IPS-15b (cell line): ENCODE measurements around the gene GAPT.

Source experiments
- H3K27me3 ChIP-seq: one replicate; pipeline ENCODE4 v1.6.1; 2013; ENCODE audit warnings: low read length; ENCODE audit not compliant: control insufficient read depth, insufficient read depth
- H3K36me3 ChIP-seq: one replicate; pipeline ENCODE4 v1.6.1; 2013; ENCODE audit warnings: low read length; ENCODE audit not compliant: control insufficient read depth, insufficient read depth
- H3K4me1 ChIP-seq: one replicate; pipeline ENCODE4 v1.6.1; 2013; ENCODE audit warnings: mild to moderate bottlenecking, low read length; ENCODE audit not compliant: control insufficient read depth, insufficient read depth
- H3K4me3 ChIP-seq: one replicate; pipeline ENCODE4 v1.5.1; 2013; ENCODE audit warnings: low read depth, low read length
- H3K9ac ChIP-seq: one replicate; pipeline ENCODE4 v1.6.1; 2013; ENCODE audit warnings: low read depth, mild to moderate bottlenecking, low read length
- H3K9me3 ChIP-seq: one replicate; pipeline ENCODE4 v1.6.1; 2013; ENCODE audit warnings: mild to moderate bottlenecking, low read length; ENCODE audit not compliant: control insufficient read depth, insufficient read depth

The GAPT gene

DNA sequence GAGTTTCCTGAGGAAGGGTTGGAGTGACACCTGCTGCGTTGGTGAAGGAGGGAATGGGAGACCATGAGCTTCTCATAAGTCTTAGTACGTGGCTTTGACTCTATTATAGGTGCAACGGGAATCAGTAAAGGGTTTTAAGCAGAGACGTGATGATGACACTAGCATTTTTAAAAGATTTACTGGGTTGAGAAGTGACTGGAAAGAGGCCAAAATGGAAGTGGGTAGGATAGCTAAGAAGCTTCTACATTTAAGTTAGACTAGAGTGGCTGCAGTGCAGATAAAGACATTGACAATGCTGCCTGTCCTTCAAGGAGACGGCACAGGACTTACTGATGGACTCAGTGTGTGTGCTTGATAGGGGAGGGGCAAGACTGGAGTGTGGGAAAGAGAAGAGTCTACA lies 6.2 kb downstream of the GAPT start:
- peaks cover 2% of the 10 kb centered on the region for H3K4me1 ChIP-seq
- H3K27me3 ChIP-seq: no peaks in the 10 kb centered on the region
- no peak overlapping the region for H3K9ac ChIP-seq
- H3K36me3 ChIP-seq: no peaks in the 10 kb centered on the region
- H3K4me3 ChIP-seq: no peak overlapping the region
- H3K9me3 ChIP-seq: no peaks in the 10 kb centered on the region

GRCh38 chr5:58497921-58498320 lies 6.7 kb downstream of the GAPT start:
- Histone ChIP-seq H3K4me1 (peaks cover 2% of the 10 kb centered on the region), H3K9me3 (no peaks in the 10 kb centered on the region), H3K9ac (no peak overlapping the region), H3K36me3 (no peaks in the 10 kb centered on the region), H3K4me3 (no peak overlapping the region), H3K27me3 (no peaks in the 10 kb centered on the region)

DNA sequence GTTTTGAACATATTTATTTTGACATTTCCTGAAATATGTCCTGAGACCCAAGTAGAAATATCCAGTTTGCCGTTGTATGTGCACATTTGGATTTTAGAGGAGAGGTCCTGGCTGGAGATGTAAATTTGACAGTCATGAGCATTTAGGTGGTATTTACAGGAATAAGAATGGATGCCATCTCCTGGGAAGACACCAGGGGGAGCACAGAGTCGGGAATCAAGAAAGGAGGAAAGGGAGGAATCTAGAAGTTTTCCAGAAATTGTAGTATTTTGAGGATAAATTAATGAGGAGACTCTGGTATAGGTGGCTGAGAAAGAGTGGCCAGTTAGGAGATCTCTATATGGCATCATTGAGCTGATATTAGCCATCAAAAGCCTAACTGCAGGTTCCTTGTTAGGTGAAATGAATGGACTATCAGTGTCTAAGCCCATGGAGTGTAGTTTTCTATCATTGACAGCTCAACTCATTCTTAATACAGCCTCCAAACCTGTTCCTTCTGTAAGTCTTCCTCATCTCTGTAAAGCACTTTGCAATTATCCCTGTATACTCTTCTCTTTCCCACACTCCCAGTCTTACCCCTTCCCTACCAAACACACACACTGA lies 7.2 kb downstream of the GAPT start:
- H3K9ac ChIP-seq: no peak overlapping the region
- H3K36me3 ChIP-seq: no peaks in the 10 kb centered on the region
- no peak overlapping the region for H3K4me3 ChIP-seq
- H3K4me1 ChIP-seq: peaks cover 2% of the 10 kb centered on the region
- H3K27me3 ChIP-seq: no peaks in the 10 kb centered on the region
- H3K9me3 ChIP-seq: no peaks in the 10 kb centered on the region

- H3K4me1 ChIP-seq: peaks cover 2% of the 10 kb centered on the region
- no peaks in the 10 kb centered on the region for H3K27me3 ChIP-seq
- no peaks in the 10 kb centered on the region for H3K9me3 ChIP-seq
- H3K4me3 ChIP-seq: no peak overlapping the region
- no peaks in the 10 kb centered on the region for H3K36me3 ChIP-seq
- no peak overlapping the region for H3K9ac ChIP-seq
These were observed 8.0 kb downstream of the GAPT start for GRCh38 chr5:58499231-58499630.

GRCh38 chr5:58499941-58500340 lies 8.7 kb downstream of the GAPT start:
- H3K4me1 ChIP-seq: peaks cover 2% of the 10 kb centered on the region
- H3K9ac ChIP-seq: no peak overlapping the region

DNA sequence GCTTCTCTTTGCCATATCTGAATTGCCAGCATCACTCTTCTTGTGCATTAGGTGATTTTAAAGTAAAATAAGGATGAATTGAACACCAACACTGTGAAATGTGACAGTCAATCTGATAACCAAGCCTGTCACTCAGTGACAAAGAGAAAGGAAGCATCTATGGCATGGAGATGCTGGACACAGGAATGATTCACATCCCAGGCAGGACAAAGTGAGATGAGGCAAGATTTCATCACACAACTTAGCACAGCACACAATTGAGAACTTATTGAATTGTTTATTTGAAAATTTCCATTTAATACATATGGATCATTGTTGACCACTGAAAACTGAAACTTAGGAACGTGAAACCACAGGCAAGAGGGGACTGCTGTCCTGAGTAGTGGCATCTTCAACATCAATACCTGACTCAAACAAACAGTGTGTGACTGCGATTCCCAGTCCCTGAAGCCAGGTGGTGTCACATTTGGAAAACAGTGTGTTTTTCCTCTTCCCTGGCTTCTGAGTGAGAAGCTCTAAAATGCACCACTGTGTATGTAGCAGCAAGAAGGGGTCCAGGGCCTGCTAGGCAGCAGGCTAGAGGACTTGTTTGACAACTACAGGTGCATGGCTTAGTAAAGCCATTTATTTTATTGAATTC lies 10.7 kb downstream of the GAPT start:
- Histone ChIP-seq H3K27me3 (no peaks in the 10 kb centered on the region), H3K9me3 (no peaks in the 10 kb centered on the region), H3K4me3 (no peak overlapping the region), H3K4me1 (peaks cover 2% of the 10 kb centered on the region), H3K9ac (no peak overlapping the region), H3K36me3 (no peaks in the 10 kb centered on the region)

More at GRCh38 chr5:58499941-58500340, 8.7 kb downstream of the GAPT start:
- Histone ChIP-seq H3K27me3 (no peaks in the 10 kb centered on the region), H3K9me3 (no peaks in the 10 kb centered on the region), H3K4me3 (no peak overlapping the region), H3K36me3 (no peaks in the 10 kb centered on the region)

GRCh38 chr5:58503390-58504046 lies 12.3 kb downstream of the GAPT start:
- Histone ChIP-seq H3K4me1 (peaks cover 2% of the 10 kb centered on the region), H3K4me3 (no peak overlapping the region), H3K9me3 (no peaks in the 10 kb centered on the region), H3K27me3 (no peaks in the 10 kb centered on the region), H3K9ac (no peak overlapping the region), H3K36me3 (no peaks in the 10 kb centered on the region)

- Histone ChIP-seq H3K4me3 (no peak overlapping the region), H3K9me3 (no peaks in the 10 kb centered on the region), H3K36me3 (no peaks in the 10 kb centered on the region), H3K4me1 (no peaks in the 10 kb centered on the region), H3K27me3 (no peaks in the 10 kb centered on the region), H3K9ac (no peak overlapping the region)
These were observed 13.5 kb downstream of the GAPT start for GRCh38 chr5:58504766-58505165.

GRCh38 chr5:58505502-58505901 lies 14.3 kb downstream of the GAPT start:
- Histone ChIP-seq H3K9me3 (no peaks in the 10 kb centered on the region), H3K27me3 (no peaks in the 10 kb centered on the region), H3K4me1 (no peaks in the 10 kb centered on the region), H3K4me3 (no peak overlapping the region), H3K9ac (no peak overlapping the region), H3K36me3 (no peaks in the 10 kb centered on the region)

DNA sequence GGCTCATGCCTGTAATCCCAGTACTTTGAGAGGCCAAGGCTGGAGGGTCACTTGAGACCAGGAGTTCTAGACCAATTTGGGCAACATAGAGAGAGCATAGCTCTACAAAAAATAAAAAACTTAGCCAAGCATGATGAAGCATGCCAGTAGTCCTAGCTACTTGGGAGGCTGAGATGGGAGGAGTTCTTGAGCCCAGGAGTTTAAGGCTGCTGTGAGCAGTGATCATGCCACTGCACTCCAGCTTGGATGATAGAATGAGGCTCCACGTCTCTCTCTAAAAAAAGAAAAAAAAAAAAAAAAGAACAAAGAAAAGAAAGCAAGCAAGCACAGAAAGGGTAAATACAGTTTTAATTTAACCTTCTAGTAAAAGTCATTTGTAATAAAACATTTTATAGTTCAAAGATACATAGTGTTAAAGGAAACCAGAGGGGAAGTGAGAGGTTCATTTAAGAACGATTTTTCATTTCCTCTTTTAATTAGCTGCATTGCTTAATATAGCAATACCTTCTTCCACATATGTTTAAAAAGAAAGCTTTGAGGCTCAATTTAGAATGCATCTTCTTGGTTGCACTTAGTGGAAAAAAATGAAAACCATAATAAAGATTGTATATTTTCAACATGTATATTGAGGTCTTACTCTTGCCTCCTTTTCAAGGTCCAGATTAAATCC lies 14.9 kb downstream of the GAPT start:
- Histone ChIP-seq H3K4me1 (no peaks in the 10 kb centered on the region), H3K9ac (no peak overlapping the region), H3K4me3 (no peak overlapping the region), H3K36me3 (no peaks in the 10 kb centered on the region), H3K27me3 (no peaks in the 10 kb centered on the region), H3K9me3 (no peaks in the 10 kb centered on the region)

GRCh38 chr5:58507715-58508114 lies 16.5 kb downstream of the GAPT start:
- Histone ChIP-seq H3K36me3 (no peaks in the 10 kb centered on the region), H3K27me3 (no peaks in the 10 kb centered on the region), H3K9ac (no peak overlapping the region), H3K4me1 (no peaks in the 10 kb centered on the region), H3K4me3 (no peak overlapping the region), H3K9me3 (no peaks in the 10 kb centered on the region)

DNA sequence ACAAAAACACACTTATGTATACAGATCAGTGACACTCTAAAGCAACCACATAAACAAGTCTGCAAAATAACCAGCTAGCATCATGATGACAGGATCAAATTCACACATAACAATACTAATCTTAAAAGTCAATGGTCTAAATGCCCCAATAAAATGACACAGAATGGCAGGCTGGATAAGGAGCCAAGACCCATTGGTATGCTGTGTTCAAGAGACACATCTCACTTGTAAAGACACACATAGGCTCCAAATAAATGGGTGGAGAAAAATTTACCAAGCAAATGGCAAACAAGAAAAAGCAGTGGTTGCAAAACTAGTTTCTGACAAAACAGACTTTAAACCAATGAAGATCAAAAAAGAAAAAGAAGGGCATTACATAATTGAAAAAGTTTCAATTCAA lies 26.0 kb downstream of the GAPT start:
- Histone ChIP-seq H3K4me1 (no peaks in the 10 kb centered on the region), H3K27me3 (no peaks in the 10 kb centered on the region), H3K4me3 (no peak overlapping the region), H3K9me3 (peaks cover 8% of the 10 kb centered on the region), H3K9ac (no peak overlapping the region), H3K36me3 (no peaks in the 10 kb centered on the region)
